ENCODE results near the gene PHF20.
A peak's percentile ranks its signal among the peaks of the same experiment; 100 is the strongest.
"Not testable (repeated sequence)": the region's sequence is repeated elsewhere in the genome, so short reads cannot be mapped to it uniquely, and the experiment has no call there.

Gene PHF20

GRCh38 chr20:35839904-35840303 lies 68.1 kb downstream of the PHF20 start:
- no peak for DNase-seq (ENCODE audit: low read depth in 3 of 3)

GRCh38 chr20:35840421-35840820 lies 68.6 kb downstream of the PHF20 start:
- no peak for DNase-seq (ENCODE audit: low read depth in 3 of 3)

- no peak for DNase-seq (ENCODE audit: low read depth in 3 of 3)
These were observed 70.5 kb downstream of the PHF20 start for GRCh38 chr20:35842361-35842760.

GRCh38 chr20:35843894-35844293 lies 72.1 kb downstream of the PHF20 start:
- DNase-seq (ENCODE audit: low read depth in 3 of 3), result not testable (repeated sequence)

GRCh38 chr20:35845561-35845960 lies 73.7 kb downstream of the PHF20 start:
- no peak for DNase-seq (ENCODE audit: low read depth in 3 of 3)

GRCh38 chr20:35849706-35850105 lies 77.9 kb downstream of the PHF20 start:
- no peak for DNase-seq (ENCODE audit: low read depth in 3 of 3)

- not testable (repeated sequence) for DNase-seq (ENCODE audit: low read depth in 3 of 3)
These were observed 79.8 kb downstream of the PHF20 start for GRCh38 chr20:35851659-35852058.

- no peak for DNase-seq (ENCODE audit: low read depth in 3 of 3)
These were observed 83.0 kb downstream of the PHF20 start for GRCh38 chr20:35854713-35855348.

- not testable (repeated sequence) for DNase-seq (ENCODE audit: low read depth in 3 of 3)
These were observed 83.8 kb downstream of the PHF20 start for GRCh38 chr20:35855641-35856040.

GRCh38 chr20:35856866-35857265 lies 85.1 kb downstream of the PHF20 start:
- no peak for DNase-seq (ENCODE audit: low read depth in 3 of 3)

GRCh38 chr20:35866418-35867202 lies 94.8 kb downstream of the PHF20 start:
- no peak for DNase-seq (ENCODE audit: low read depth in 3 of 3)

GRCh38 chr20:35870541-35871258 lies 98.9 kb downstream of the PHF20 start:
- DNase-seq (ENCODE audit: low read depth in 3 of 3), result no peak

GRCh38 chr20:35871259-35871771 lies 99.5 kb downstream of the PHF20 start:
- DNase-seq (ENCODE audit: low read depth in 3 of 3), result no peak

- no peak for DNase-seq (ENCODE audit: low read depth in 3 of 3)
These were observed 104.2 kb downstream of the PHF20 start for GRCh38 chr20:35876033-35876320.

- no peak for DNase-seq (ENCODE audit: low read depth in 3 of 3)
These were observed 105.8 kb downstream of the PHF20 start for GRCh38 chr20:35877611-35878010.

- no peak for DNase-seq (ENCODE audit: low read depth in 3 of 3)
These were observed 106.4 kb downstream of the PHF20 start for GRCh38 chr20:35878113-35878625.

GRCh38 chr20:35881676-35882075 lies 109.9 kb downstream of the PHF20 start:
- no peak for DNase-seq (ENCODE audit: low read depth in 3 of 3)

- not testable (repeated sequence) for DNase-seq (ENCODE audit: low read depth in 3 of 3)
These were observed 110.8 kb downstream of the PHF20 start for GRCh38 chr20:35882427-35883161.

GRCh38 chr20:35883336-35883777 lies 111.5 kb downstream of the PHF20 start:
- DNase-seq (ENCODE audit: low read depth in 3 of 3), result no peak

GRCh38 chr20:35883778-35884540 lies 112.1 kb downstream of the PHF20 start:
- DNase-seq (ENCODE audit: low read depth in 3 of 3), result peak; percentile 6 to 41 (median 39)

GRCh38 chr20:35884541-35884865 lies 112.7 kb downstream of the PHF20 start:
- DNase-seq (ENCODE audit: low read depth in 3 of 3), result no peak

All from stimulated activated CD4-positive, alpha-beta T cell treated with anti-CD3 and anti-CD28 coated beads, TNF-alpha, amount 100 ng/mL, for 48 hours (primary cell).